ENCODE measurements around the gene F5.

The F5 gene

GRCh38 chr1:169475806-169476387 lies 110.4 kb downstream of the F5 start:
- no peak for DNase-seq (ENCODE audit: low read depth)

GRCh38 chr1:169474302-169474995 lies 111.8 kb downstream of the F5 start:
- DNase-seq (ENCODE audit: low read depth) = no peak

DNA sequence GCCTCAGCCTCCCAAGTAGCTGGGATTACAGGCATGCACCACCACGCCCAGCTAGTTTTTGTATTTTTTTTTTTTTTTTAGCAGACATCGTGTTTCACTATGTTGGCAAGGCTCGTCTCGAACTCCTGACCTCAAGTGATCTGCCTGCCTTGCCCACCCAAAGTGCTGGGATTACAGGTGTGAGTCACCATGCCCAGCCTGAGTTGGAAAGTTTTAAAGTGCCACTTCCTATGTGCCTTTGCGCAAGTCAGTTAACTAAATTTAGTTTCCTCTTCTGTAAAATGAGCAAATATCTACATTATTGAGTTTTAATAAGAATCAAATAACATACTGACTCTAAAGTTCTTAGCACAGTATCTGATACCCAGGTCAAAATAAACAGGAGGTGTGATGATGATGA lies 112.9 kb downstream of the F5 start:
- DNase-seq (ENCODE audit: low read depth) = no peak

GRCh38 chr1:169472738-169473137 lies 113.5 kb downstream of the F5 start:
- no peak for DNase-seq (ENCODE audit: low read depth)

DNA sequence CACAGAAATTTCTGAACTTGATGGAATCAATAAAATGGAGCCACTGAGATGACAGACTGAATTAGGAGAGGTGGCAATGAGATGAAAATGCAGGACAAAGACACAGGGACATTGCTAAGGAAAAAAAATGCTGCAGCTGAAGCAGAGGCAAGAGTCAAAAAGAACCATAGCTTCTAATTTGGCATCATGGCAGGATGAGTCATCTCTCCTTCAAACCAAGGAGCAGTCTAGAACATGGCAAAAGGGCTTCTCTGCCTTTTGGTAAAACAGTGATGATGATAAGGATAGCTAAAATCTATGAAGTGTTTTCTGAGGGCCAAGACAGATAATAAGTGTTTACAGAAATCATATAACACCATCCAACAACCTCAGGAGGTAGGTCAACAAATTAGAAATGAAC lies 117.3 kb downstream of the F5 start:
- no peak for DNase-seq (ENCODE audit: low read depth)

DNA sequence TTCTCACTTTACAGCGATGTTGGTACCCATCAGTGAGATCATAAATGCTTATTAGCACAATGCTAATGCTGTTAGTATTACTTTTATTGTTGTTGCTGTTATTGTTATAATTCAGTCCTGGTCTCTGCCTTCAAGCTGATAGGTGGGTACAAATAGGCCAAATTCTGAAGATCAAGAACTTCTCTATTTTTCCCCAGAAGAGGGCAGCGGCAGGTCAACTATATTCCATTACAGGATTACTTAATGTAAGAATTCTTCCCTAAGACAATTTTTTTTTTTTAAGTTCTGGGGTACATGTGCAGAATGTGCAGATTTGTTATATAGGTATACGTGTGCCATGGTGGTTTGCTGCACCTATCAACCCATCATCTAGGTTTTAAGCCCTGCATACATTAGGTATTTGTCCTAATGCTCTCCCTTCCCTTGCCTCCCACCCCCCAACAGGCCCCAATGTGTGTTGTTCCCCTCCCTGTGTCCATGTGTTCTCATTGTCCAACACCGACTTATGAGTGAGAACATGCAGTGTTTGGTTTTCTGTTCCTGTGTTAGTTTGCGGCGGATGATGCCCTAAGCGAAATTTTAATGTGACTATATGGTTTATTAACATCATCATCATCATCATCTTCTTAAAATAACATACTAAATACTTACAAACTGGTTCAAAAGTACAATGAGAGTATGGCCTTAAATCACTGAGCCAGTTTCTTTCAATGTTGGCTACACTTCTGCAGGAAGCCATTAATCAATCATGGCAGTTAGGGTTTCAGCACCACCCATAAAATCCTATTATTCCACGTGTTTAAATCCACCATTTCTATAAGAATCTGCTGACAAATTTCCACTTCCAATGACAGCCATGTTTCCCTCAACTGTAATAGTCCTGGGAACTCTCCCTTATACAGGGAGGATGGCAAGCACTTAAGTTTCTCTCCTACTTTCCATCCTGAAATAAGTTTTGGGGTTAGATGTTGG lies 119.7 kb downstream of the F5 start:
- DNase-seq (ENCODE audit: low read depth) = no peak

DNA sequence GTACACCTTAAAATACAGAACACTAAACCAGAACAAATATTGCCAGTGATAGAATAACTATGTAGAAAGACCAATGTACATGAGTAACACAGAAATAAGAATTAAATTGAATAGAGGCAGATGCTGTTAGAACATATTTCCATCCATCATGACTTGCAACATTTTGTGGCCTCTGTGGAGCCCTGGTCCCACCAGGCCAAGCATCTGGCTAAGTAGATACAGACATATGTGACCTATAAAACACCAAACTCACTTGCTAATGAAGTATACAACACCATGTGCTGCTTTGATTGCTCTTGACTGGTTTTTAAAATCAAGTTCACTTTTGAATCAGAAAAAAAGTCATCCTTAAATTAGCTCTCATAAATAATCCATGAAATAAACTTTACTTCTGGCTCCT lies 121.0 kb downstream of the F5 start:
- DNase-seq (ENCODE audit: low read depth) = no peak

Data from stimulated activated CD8-positive, alpha-beta memory T cell treated with anti-CD3 and anti-CD28 coated beads, Interleukin-15, amount 100 ng/mL, for 1 hour (primary cell).